LNCAP (cell line): Measurements from ENCODE around the gene METTL5.

Experiments
- CTCF ChIP-seq: fragments of 450-650 bp; IDR thresholded peaks from 2 replicates; pipeline ENCODE4 v1.5.1; 2017; ENCODE audit warnings: mild to moderate bottlenecking

The METTL5 gene

DNA sequence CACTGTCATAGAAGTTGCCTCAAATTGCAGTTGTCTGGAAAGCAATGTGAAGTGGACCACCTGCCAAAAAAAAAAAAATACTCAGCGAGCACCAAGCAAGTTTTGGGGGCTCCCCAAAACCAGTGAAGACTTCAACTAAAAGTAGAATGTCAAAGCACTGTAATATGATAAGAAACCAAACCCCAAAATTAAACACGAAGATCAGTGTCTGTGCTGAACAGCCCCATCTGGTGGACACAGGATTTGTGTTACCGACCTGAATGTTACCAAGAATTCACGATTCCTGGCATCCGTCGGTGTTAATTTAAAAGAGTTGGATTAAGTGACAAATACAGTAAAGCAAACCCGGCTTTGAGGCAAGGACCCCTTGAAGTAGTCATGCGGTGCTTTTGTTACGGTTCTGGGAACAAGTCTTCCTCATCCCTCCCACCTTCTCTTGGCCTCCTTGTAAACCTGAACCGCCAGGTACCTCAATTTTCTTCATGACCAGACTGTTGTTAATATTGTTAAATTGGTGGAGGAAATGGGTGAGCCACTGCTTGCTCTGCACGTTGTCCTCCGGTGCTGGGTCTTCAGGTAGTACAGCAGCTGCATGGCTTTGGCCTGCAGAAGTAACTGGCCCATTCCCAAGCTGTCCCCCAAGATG lies 57.3 kb downstream of the METTL5 start:
- TF ChIP-seq CTCF: peak; percentile 65

- TF ChIP-seq CTCF: no peak
Observed at GRCh38 chr2:169765523-169765922, 59.2 kb downstream of the METTL5 start.

DNA sequence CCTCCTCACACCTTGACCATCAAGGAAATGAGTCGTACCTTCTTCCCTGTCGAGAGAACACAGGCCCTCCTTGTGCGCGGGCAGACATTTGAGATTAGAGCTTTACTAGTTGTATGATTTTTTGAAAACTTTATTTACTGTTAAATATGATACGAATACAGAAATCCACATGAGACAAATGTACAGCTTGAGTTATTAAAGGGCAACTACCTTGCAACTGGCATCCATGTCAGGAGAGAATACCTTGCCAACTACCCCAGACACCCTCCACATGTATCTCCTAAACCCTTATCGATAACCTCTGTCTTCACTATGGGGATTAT lies 62.8 kb downstream of the METTL5 start:
- no peak for TF ChIP-seq CTCF
